ENCODE results near the gene PANK2.

Gene PANK2

GRCh38 chr20:3901028-3901705 lies 12.0 kb downstream of the PANK2 start:
- no peak for DNase-seq (ENCODE audit: low read depth in 2 of 2)

GRCh38 chr20:3901706-3902440 lies 12.7 kb downstream of the PANK2 start:
- DNase-seq (ENCODE audit: low read depth in 2 of 2), result no peak

DNA sequence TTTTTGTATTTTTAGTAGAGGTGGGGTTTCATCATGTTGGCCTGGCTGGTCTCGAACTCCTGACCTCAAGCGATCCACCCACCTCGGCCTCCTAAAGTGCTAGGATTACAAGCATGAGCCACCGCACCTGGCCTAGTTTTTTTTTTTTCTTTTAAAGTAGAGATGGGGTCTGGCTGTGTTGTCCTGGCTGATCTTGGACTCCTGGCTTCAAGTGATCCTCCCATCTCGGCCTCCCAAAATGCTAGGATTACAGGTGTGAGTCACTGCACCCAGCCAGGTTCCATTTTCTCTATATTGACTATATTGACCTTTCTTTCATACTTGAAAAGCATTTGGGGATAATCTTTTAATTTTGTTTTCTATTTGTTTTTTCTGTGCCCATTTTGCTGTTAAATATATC lies 13.3 kb downstream of the PANK2 start:
- no peak for DNase-seq (ENCODE audit: low read depth in 2 of 2)

GRCh38 chr20:3904224-3904623 lies 15.0 kb downstream of the PANK2 start:
- no peak for DNase-seq (ENCODE audit: low read depth in 2 of 2)

DNA sequence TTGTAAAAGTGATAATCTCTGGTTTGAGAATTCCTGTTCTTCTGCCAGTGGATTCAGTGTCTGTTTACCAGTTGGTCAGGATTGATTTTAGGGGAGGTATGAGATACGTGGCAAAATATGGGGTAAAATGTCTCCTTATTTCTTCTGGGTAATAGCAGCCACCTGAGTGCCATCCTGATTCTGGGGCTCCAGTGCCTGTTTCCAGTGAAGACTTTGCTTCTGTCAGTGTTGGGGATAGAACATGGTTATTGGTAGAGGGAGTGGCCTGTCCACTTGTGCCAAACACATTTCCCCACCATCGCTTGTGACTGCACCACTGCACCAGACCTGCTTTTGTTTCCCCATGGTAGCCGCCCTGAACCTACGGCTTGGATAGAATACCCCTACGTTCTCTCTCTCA lies 15.7 kb downstream of the PANK2 start:
- DNase-seq (ENCODE audit: low read depth in 2 of 2), result no peak

GRCh38 chr20:3906744-3907721 lies 17.8 kb downstream of the PANK2 start:
- peak in 1 of 2 experiments; percentile 33 for DNase-seq (ENCODE audit: low read depth in 2 of 2)

DNA sequence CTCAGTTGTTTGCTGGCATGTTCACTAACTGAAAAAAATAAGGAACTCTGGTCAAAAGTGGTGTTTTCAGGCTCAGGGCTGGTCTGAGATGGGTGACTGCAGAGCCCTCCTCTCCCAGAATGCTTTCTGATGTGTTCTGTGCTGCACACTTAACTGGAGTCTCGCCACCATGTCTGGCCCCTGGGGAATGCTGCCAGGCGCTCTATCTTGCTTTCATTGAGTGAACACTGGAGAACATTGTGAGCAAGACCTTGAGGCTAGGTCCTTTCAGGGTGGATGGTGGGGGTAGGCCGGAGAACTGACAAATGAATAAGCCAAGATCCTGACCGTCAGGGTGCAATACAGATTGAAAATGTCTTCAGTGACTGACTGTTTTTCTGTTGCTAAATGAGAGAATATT lies 19.5 kb downstream of the PANK2 start:
- no peak for DNase-seq (ENCODE audit: low read depth in 2 of 2)

GRCh38 chr20:3909952-3910366 lies 20.8 kb downstream of the PANK2 start:
- no peak for DNase-seq (ENCODE audit: low read depth in 2 of 2)

DNA sequence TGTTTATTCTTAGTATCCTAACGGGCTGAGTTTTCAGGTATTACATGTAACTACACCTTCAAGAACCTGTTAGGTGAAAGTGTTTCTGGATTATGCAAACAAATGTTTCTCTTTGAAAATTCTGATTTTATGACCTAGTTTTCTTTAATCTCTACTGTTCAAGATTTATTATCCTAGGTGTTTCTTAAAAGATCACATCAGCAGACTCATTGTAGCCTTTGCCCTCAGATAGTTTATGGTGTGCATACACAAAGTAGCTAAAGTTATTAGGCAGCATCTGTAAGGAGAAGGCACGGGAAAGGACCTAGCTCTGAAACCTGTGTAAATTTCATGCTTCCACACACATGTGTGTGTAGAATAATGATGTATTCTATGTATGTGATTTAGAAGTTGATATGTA lies 21.7 kb downstream of the PANK2 start:
- DNase-seq (ENCODE audit: low read depth in 2 of 2), result no peak

DNA sequence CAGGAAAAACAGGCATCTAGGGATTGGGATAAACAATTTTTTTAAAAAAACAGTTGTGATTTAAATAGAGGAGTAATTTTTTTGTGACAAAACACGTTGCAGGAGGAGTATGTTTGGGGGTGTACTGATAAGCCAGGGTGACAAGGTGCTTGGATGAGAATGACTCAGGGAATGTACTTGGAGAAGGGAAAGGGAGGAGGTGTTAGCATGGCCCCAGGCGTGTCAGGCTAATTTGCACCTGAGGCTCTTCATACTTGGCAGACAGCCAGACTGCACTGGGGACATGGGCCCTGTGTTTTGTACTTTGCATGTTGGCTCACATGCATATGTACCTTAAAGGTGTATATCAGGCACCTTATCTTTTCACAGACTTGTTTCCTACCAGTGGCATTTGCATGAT lies 22.8 kb downstream of the PANK2 start:
- DNase-seq (ENCODE audit: low read depth in 2 of 2), result no peak

GRCh38 chr20:3914446-3914845 lies 25.3 kb downstream of the PANK2 start:
- DNase-seq (ENCODE audit: low read depth in 2 of 2), result no peak

- no peak for DNase-seq (ENCODE audit: low read depth in 2 of 2)
Observed at GRCh38 chr20:3915691-3916090, 26.5 kb downstream of the PANK2 start.

DNA sequence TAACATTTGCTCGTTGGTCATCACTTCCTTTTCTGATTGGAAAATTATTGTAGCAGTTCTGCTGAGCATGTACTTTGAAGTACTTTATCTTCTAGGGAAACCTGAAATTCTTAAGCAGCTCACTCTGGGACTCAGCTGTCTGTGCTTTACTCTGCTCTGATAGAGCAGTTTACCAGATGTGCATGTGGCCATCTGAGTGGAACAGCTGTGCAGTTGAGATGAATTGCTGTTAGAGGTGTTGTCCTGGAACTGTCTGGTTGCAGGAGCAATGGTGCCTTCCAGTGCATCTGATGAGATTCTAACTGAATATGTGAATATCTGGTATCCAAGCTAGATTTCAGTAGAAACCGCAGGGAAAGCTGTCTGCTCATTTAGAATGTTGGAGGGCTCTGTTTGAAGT lies 27.2 kb downstream of the PANK2 start:
- no peak for DNase-seq (ENCODE audit: low read depth in 2 of 2)

DNA sequence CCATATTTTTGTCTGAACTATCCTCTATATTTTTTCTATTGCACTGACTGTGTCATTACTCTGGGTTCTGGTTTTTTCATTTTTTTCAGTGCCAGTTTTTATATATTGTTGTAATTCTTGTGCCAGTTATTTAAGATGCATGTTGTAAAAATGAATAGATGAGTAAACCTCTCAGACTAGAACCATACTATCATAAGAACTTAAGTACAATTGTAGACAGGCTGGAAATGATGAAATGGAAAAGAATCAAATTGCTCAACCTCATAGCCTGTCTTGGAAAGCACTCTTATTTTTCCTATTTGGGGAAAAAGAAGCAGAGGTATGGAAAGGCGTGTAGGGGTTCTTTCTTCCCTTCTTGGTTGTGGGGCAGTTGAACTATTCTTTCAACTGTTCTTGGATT lies 30.2 kb downstream of the PANK2 start:
- no peak for DNase-seq (ENCODE audit: low read depth in 2 of 2)

- no peak for DNase-seq (ENCODE audit: low read depth in 2 of 2)
Observed at GRCh38 chr20:3922223-3922982, 33.2 kb downstream of the PANK2 start.

- no peak for DNase-seq (ENCODE audit: low read depth in 2 of 2)
Observed at GRCh38 chr20:3922983-3923339, 33.8 kb downstream of the PANK2 start.

- DNase-seq (ENCODE audit: low read depth in 2 of 2), result no peak
Observed at GRCh38 chr20:3923818-3924217, 34.6 kb downstream of the PANK2 start.

DNA sequence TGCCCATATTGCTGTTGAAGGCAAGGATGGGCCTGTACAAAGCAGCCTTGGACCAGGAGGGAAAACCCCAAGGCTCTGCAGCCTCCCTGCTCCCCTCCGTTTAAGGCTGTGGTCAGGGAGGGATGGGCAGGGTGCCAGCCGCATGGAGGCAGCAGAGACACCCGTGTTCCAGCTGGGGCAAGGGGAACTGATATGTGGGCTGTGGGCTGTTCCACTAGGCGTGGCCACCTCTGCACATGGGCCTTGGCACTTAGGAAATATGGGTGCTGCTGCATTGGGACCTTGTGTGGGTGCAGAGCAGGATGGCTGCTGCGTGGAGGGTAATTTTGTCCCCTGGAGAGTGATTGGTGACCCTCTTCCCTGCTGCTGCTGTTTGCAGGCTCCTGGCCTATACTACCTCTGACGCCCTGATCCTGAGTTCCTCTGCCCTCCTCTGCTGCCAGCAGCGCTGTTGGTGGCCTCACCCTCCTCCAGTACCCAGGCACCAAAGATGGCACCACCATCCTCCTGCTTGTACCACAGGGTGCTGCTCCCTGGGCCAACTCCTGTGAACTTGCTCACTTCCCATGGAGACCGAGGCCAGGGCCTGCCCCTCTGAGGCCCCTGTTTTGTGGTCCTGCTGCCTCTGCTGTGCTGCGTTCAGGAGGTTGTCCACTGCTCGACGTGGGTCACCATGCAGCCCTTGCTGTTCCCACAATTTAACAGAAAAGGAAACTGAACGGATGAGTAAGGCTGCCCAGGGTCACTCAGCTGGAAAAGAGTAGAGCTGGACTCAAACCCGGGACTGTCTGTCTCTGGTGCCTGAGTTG lies 35.3 kb downstream of the PANK2 start:
- no peak for DNase-seq (ENCODE audit: low read depth in 2 of 2)

- no peak for DNase-seq (ENCODE audit: low read depth in 2 of 2)
Observed at GRCh38 chr20:3925113-3925695, 36.0 kb downstream of the PANK2 start.

GRCh38 chr20:3925899-3926638 lies 36.9 kb downstream of the PANK2 start:
- DNase-seq (ENCODE audit: low read depth in 2 of 2), result no peak
